Stimulated activated CD4-positive, alpha-beta T cell treated with anti-CD3 and anti-CD28 coated beads, Interleukin-4, amount 100 ng/mL, for 4 hours (primary cell): Measurements from ENCODE around the gene BOD1L1.
"Not testable (repeated sequence)": the region's sequence is repeated elsewhere in the genome, so short reads cannot be mapped to it uniquely, and the experiment has no call there.

Source experiments
- DNase-seq, 2 experiments: peaks; one replicate each; pipeline ENCODE4 v3.0.0-alpha.2; 2020

The BOD1L1 gene

DNA sequence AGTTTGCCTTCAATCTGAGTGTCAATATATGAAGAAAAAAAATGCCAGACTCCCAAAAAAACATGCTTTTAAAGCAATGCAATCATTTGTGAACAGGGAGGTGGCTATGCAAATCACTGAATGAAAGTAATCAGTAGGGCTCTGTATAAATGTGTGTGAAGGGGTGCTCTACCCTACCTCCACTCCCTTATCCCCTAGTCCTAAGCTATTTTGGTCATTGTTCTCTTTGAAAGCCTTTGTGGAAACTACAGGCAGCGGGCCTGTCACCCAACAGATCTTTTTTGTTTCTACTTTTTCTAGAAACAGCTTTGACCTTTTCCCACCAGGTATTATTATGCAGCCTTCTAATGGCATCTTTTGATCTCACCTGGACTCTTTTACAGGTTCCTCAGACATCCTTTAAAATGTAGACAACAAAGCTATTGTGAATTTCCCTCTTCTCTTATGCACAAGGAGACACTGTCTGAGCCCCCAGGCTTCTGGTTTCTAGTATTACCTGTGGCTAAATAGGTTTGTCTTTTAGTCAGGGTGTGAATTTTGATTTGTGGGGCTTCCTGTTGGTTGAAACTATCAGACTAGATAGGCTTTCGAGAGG, 9.2 kb downstream of the BOD1L1 start:
- DNase-seq: no peak

DNA sequence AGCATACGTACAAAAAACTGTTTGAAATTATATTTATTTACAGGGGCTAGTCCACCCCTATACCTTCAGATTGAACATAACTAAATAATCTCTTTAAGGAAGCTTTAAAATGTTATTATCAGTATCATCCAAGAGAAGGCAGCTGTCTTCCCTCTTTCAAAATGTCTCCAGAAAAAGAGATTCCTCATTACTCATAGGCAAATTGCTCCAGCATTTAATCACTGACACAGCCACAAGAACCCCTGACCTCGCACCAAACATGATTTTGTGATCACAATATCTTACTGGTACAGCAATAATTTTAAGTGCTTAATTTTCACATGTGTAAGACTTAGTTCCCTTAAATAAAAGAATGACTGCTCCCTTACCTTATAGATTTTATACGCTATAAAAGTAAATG, 9.7 kb downstream of the BOD1L1 start:
- DNase-seq: no peak

GRCh38 chr4:13616597-13616996, 10.9 kb downstream of the BOD1L1 start:
- DNase-seq: no peak

- no peak for DNase-seq
Observed at GRCh38 chr4:13615161-13615560, 12.4 kb downstream of the BOD1L1 start.

DNA sequence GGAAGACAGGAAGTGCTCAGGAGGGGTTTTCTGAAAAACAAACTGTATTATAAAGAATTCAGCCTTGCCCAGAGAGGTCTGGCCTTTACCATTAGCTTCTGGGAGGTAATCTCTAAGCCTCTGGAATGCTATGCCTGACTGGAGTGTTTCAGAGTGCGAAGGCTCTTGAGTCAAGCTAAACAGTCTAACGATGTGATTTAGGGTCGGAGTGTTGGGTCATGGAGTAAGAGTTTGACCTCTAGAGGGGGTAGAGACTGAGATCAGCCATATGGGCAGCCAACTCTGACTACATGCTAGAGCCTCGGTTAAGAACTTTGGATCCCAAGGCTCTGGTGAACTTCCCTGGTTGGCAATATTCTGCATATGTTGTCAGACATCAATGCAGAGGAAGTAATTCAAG, 15.0 kb downstream of the BOD1L1 start:
- DNase-seq: no peak

DNA sequence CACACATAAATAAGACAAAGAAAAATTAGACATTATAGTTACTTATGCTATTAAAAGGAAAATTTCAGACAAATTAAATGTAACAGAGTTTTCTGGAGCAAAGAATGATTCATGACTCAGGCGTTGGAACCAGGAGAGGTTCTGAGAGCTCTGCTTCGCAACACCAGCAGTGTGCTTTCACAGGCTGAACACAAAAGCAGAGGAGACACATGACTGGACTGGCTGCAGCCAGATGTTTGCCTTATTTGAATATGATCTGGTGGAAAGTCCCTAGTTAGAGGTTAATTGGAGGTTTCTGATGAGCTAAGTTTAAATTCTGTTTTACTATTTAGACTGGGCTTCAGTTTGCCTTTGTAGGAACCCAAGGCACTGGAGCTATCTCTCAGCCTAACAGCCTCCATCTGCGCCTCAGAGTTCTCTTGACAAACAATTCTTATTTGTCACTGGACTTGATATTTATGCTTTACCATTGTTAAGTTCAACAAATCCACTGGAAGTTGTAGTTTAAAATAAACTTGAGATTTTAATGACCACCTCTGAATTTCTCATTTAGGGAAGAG, 16.2 kb downstream of the BOD1L1 start:
- no peak for DNase-seq

DNA sequence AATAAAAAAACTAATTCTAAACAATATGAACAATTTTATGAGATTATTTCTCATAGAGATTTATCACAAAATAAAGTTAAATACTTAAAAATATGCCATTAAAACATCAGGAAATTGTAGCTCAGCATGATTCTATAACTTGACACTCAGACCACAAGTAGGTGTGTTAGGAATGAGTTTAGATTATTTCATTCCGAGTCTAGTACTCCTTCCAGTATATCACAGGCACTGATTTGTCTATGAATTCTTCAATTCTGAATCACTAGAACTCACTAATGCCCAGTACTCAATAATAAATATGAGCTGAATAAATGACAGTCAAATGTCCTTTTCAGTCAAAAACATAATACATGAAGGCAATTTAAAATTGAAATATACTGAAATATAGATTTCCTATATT, 22.2 kb downstream of the BOD1L1 start:
- DNase-seq: no peak

GRCh38 chr4:13601848-13602247, 25.7 kb downstream of the BOD1L1 start:
- DNase-seq: no peak

- DNase-seq: no peak
Observed at GRCh38 chr4:13601048-13601447, 26.5 kb downstream of the BOD1L1 start.

DNA sequence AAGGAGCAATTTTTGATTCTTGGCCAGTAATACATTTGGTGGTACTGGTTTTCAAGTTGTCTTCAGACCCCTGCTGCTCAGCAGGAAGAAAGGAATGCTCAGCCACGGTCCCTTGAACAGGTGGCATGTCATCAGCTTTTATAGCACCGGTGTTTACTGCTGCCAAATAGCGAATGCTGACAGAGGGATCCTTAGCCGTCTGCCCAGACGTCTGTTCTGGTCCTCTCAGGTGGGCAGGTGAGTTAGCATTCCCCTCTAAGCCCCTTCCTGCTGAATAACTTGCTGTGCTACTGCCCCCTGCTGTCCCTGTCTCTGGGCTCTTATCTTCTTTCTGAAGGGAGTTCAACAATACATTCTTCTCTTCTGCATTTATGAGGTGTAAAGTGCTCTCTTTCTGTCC, 28.4 kb downstream of the BOD1L1 start:
- DNase-seq: no peak

GRCh38 chr4:13597604-13598003, 29.9 kb downstream of the BOD1L1 start:
- DNase-seq: no peak

- DNase-seq: no peak
Observed at GRCh38 chr4:13597141-13597540, 30.4 kb downstream of the BOD1L1 start.

GRCh38 chr4:13592220-13592619, 35.3 kb downstream of the BOD1L1 start:
- no peak for DNase-seq

- no peak for DNase-seq
Observed at GRCh38 chr4:13590766-13591165, 36.8 kb downstream of the BOD1L1 start.

GRCh38 chr4:13588954-13589353, 38.6 kb downstream of the BOD1L1 start:
- no peak for DNase-seq

GRCh38 chr4:13584481-13584880, 43.0 kb downstream of the BOD1L1 start:
- no peak for DNase-seq

GRCh38 chr4:13580036-13580435, 47.5 kb downstream of the BOD1L1 start:
- DNase-seq: no peak

- DNase-seq: no peak
Observed at GRCh38 chr4:13577660-13578059, 49.9 kb downstream of the BOD1L1 start.

DNA sequence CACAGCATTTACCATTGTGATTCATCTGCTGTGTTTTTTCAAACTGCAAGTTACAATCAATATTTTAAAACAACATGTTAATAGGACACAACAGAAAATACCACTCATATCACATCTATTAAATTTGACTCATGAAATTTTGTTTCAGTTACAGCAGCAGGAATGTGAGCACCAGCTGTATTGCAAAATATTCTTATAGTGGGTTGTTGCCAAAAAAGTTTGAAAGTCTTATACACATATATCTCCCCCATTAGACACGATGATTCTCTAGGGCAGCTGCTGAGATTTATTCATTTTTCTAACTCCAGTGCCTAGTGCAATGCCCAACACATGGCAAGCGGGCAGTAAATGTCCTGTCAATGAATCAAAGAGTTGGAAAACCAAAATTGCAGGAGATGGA, 56.6 kb downstream of the BOD1L1 start:
- DNase-seq: no peak

- DNase-seq: no peak
Observed at GRCh38 chr4:13567125-13567524, 60.4 kb downstream of the BOD1L1 start.

GRCh38 chr4:13562876-13563275, 64.6 kb downstream of the BOD1L1 start:
- no peak for DNase-seq

DNA sequence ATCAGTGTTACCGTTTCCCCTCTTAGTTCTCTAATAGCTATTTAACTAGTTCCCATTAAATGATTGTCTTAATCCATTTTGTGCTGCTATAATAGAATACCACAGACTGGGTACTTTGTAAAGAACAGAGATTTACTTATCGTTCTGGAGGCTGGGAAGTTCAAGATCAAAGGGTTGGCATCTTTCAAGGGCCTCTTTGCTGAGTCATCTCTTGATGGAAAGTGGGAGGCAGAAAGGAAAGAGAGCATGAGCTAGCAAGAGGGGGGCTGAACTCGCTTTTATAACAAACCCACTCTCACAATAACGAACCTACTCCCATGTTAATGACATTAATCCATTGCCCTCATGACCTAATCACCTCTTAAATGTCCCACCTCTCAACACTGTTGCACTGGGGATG, 65.9 kb downstream of the BOD1L1 start:
- no peak for DNase-seq

DNA sequence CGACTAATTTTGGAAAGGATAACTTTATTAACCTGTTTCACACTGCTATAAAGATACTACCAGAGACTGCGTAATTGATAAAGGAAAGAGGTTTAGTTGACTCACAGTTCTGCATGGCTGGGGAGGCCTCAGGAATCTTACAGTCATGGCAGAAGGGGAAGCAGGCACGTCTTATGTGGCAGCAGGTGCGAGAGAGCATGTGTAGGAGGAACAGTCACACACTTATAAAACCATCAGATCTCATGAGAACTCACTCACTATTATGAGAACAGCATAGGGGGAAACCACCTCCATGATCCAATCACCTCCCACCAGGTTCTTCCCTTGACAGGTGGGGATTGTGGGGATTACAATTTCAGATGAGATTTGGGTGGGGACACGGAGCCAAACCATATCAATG, 67.4 kb downstream of the BOD1L1 start:
- DNase-seq: not testable (repeated sequence)

GRCh38 chr4:13559413-13559812, 68.1 kb downstream of the BOD1L1 start:
- DNase-seq: no peak

- DNase-seq: no peak
Observed at GRCh38 chr4:13558881-13559280, 68.6 kb downstream of the BOD1L1 start.
